IMR-90 (cell line): ENCODE data around the gene SRRM1. TPM values are rescaled to one million over a fixed set of nuclear protein-coding genes. Genes with fewer than 3 reads are reported as not detected.
A peak's percentile ranks its signal among the peaks of the same experiment; 100 is the strongest.

Experiments used
- ATAC-seq: fragments of 200-7000 bp; cut with Tn5 transposase; 2 replicates; pipeline ENCODE4 v1.9.1; 2020; ENCODE audit warnings: low read depth, mild to moderate bottlenecking, moderate library complexity
- BruUV-seq: library from RNA; stranded (reverse); fragments of 400-500 nt; replicated peaks from 2 replicates; lab custom pipeline; 2021; lab: Mats Ljungman, UMichigan
- CTCF ChIA-PET: fragments of 300-600 bp; formaldehyde crosslinking; extraction: SDS; loops from one replicate; lab custom pipeline; 2021; ENCODE audit warnings: antibody characterized with exemption; lab: Yijun Ruan, JAX
- POLR2A ChIA-PET: fragments of 300-600 bp; sonication (Branson Sonifier 250); formaldehyde crosslinking; loops from one replicate; lab custom pipeline; 2022; ENCODE audit warnings: antibody characterized with exemption; ENCODE audit not compliant: unreplicated experiment; lab: Charles Lee
- DNase-seq: peaks from one replicate; pipeline ENCODE4 v3.0.0; 2013
- H2AFZ ChIP-seq: replicated peaks from 2 replicates; pipeline ENCODE3; 2013; ENCODE audit warnings: low read length, mild to moderate bottlenecking; ENCODE audit not compliant: poor library complexity
- H2AK5ac ChIP-seq: 2 replicates; pipeline ENCODE4 v1.6.1; 2013; ENCODE audit warnings: low read depth, low read length, inconsistent platforms
- H2AK9ac ChIP-seq: replicated peaks from 2 replicates; pipeline ENCODE3; 2013; ENCODE audit warnings: mild to moderate bottlenecking, low read depth, low read length, moderate library complexity; ENCODE audit not compliant: poor library complexity
- H2BK120ac ChIP-seq: 2 replicates; pipeline ENCODE4 v1.6.1; 2013; ENCODE audit warnings: low read depth, low read length, inconsistent platforms
- H2BK15ac ChIP-seq: 3 replicates; pipeline ENCODE4 v1.6.1; 2013; ENCODE audit warnings: low read depth, low read length, inconsistent platforms
- H2BK20ac ChIP-seq: 2 replicates; pipeline ENCODE4 v1.6.1; 2013; ENCODE audit warnings: low read depth, mild to moderate bottlenecking, inconsistent platforms, low read length, moderate library complexity
- H2BK5ac ChIP-seq: 2 replicates; pipeline ENCODE4 v1.6.1; 2013; ENCODE audit warnings: mild to moderate bottlenecking, low read depth, low read length, inconsistent platforms; ENCODE audit not compliant: poor library complexity, severe bottlenecking
- H3K14ac ChIP-seq: replicated peaks from 2 replicates; pipeline ENCODE4 v1.6.1; 2013; ENCODE audit warnings: low read depth, low read length, inconsistent platforms
- H3K18ac ChIP-seq: 2 replicates; pipeline ENCODE4 v1.6.1; 2013; ENCODE audit warnings: low read depth, low read length, control low read depth
- H3K23ac ChIP-seq: 2 replicates; pipeline ENCODE4 v1.6.1; 2013; ENCODE audit warnings: low read depth, low read length, inconsistent platforms
- H3K27ac ChIP-seq: 2 replicates; pipeline ENCODE4 v1.5.1; 2013; ENCODE audit warnings: mild to moderate bottlenecking, control low read depth, low read length; ENCODE audit not compliant: insufficient read depth
- H3K27me3 ChIP-seq: 2 replicates; pipeline ENCODE4 v1.6.1; 2013; ENCODE audit warnings: low read length; ENCODE audit not compliant: control insufficient read depth, insufficient read depth
- H3K36me3 ChIP-seq: 2 replicates; pipeline ENCODE4 v1.6.1; 2013; ENCODE audit warnings: low read length, mixed read lengths; ENCODE audit not compliant: control insufficient read depth, insufficient read depth
- H3K4ac ChIP-seq: 2 replicates; pipeline ENCODE4 v1.6.1; 2013; ENCODE audit warnings: low read depth, low read length, inconsistent platforms
- H3K4me1 ChIP-seq: 2 replicates; pipeline ENCODE4 v1.6.1; 2013; ENCODE audit warnings: low read length, mixed read lengths; ENCODE audit not compliant: control insufficient read depth, insufficient read depth
- H3K4me2 ChIP-seq: 2 replicates; pipeline ENCODE4 v1.6.1; 2013; ENCODE audit warnings: low read depth, mild to moderate bottlenecking, control low read depth, low read length, moderate library complexity
- H3K4me3 ChIP-seq: 2 replicates; pipeline ENCODE4 v1.5.1; 2013; ENCODE audit warnings: low read depth, mild to moderate bottlenecking, control low read depth, low read length, moderate library complexity; ENCODE audit not compliant: insufficient read depth
- H3K56ac ChIP-seq: 2 replicates; pipeline ENCODE4 v1.6.1; 2013; ENCODE audit warnings: low read length, inconsistent platforms; ENCODE audit not compliant: insufficient read depth; ENCODE audit errors: extremely low read depth
- H3K79me1 ChIP-seq, 2 experiments: 2 replicates each; pipeline ENCODE4 v1.6.1; 2013; ENCODE audit warnings: low read length in 2 of 2, inconsistent platforms in 1 of 2, low read depth in 1 of 2
- H3K9ac ChIP-seq: 2 replicates; pipeline ENCODE4 v1.6.1; 2013; ENCODE audit warnings: low read depth, low read length, control low read depth
- H3K9me1 ChIP-seq: 2 replicates; pipeline ENCODE4 v1.6.1; 2013; ENCODE audit warnings: low read length, inconsistent platforms; ENCODE audit not compliant: insufficient read depth
- H3K9me3 ChIP-seq: 2 replicates; pipeline ENCODE4 v1.6.1; 2013; ENCODE audit warnings: low read length; ENCODE audit not compliant: control insufficient read depth, insufficient read depth
- H4K20me1 ChIP-seq: 2 replicates; pipeline ENCODE4 v1.6.1; 2013; ENCODE audit warnings: low read length, inconsistent platforms; ENCODE audit not compliant: insufficient read depth
- H4K5ac ChIP-seq: 2 replicates; pipeline ENCODE4 v1.6.1; 2013; ENCODE audit warnings: mild to moderate bottlenecking, low read depth, low read length, control low read depth
- H4K8ac ChIP-seq, 2 experiments: 2 replicates each; pipeline ENCODE4 v1.6.1; 2013; ENCODE audit warnings: low read depth in 2 of 2, low read length in 2 of 2, control low read depth in 1 of 2, inconsistent platforms in 1 of 2
- H4K91ac ChIP-seq: 2 replicates; pipeline ENCODE4 v1.6.1; 2013; ENCODE audit warnings: low read depth, low read length, inconsistent platforms; ENCODE audit not compliant: insufficient read depth
- BHLHE40 ChIP-seq: fragments of 150-350 bp; IDR thresholded peaks from 2 replicates; pipeline ENCODE4 v1.6.1; 2016; ENCODE audit warnings: mild to moderate bottlenecking, low read depth, low read length
- CEBPB ChIP-seq: IDR thresholded peaks from 2 replicates; pipeline ENCODE4 v1.6.1; 2012; ENCODE audit warnings: low read depth, low read length, improper control_type of control experiment
- FOS ChIP-seq: fragments of 150-350 bp; IDR thresholded peaks from 2 replicates; pipeline ENCODE4 v1.6.1; 2016; ENCODE audit warnings: low read depth, low read length
- MAZ ChIP-seq: IDR thresholded peaks from 2 replicates; pipeline ENCODE4 v1.6.1; 2012; ENCODE audit warnings: low read depth, mild to moderate bottlenecking, low read length, improper control_type of control experiment, moderate library complexity, borderline replicate concordance
- MXI1 ChIP-seq: IDR thresholded peaks from 2 replicates; pipeline ENCODE4 v1.6.1; 2012; ENCODE audit warnings: low read depth, mild to moderate bottlenecking, low read length, moderate library complexity, borderline replicate concordance
- NFE2L2 ChIP-seq: fragments of 150-350 bp; IDR thresholded peaks from 2 replicates; pipeline ENCODE4 v1.6.1; 2016; ENCODE audit warnings: low read depth, mild to moderate bottlenecking, low read length
- RAD21 ChIP-seq: IDR thresholded peaks from 2 replicates; pipeline ENCODE4 v1.6.1; 2012; ENCODE audit warnings: low read length, improper control_type of control experiment
- RFX5 ChIP-seq: IDR thresholded peaks from 2 replicates; pipeline ENCODE4 v1.8.0; 2012; ENCODE audit warnings: low read depth, mild to moderate bottlenecking, low read length, moderate library complexity
- WGBS, 2 experiments: methylation state at CpG; one replicate each; pipeline versions ENCODE4 v1.1.5 to v1.1.7; 2013; ENCODE audit warnings: missing lambda C conversion rate in 2 of 2; ENCODE audit not compliant: insufficient read length in 1 of 2; ENCODE audit errors: extremely low coverage in 2 of 2; 5-methylcytosine and 5-hydroxymethylcytosine counted together
- dilution Hi-C: fragments of 300-500 bp; cut with HindIII; formaldehyde crosslinking; loops from one replicate; pipeline ENCODE4 v1.14.3; 2018; ENCODE audit warnings: low sequenced_read_pairs; ENCODE audit not compliant: unreplicated experiment
- in situ Hi-C: fragments of 300-500 bp; cut with MboI; formaldehyde crosslinking; loops from 3 replicates; pipeline ENCODE4 v1.14.3; 2019; ENCODE audit warnings: low sequenced_read_pairs, inconsistent platforms, mixed read lengths
- intact Hi-C: fragments of 100-400 bp; cut with micrococcal nuclease; formaldehyde crosslinking; loops from 2 replicates; pipeline ENCODE4 v1.10.0; 2022
- polyA plus RNA-seq, 3 experiments: library from polyadenylated mRNA; depleted of rRNA; stranded (reverse); fragments of >200 nt; gene quantifications; 2 replicates each; pipeline ENCODE4 v1.2.3, GENCODE V29; 2012; ENCODE audit warnings: low replicate concordance in 1 of 3
- total RNA-seq: library from RNA; depleted of rRNA; stranded (reverse); fragments of >200 nt; gene quantifications from 2 replicates; pipeline ENCODE4 v1.2.3, GENCODE V29; 2012
- TF ChIP-seq, protein P1 (sequence below): conservative IDR thresholded peaks from 2 replicates; pipeline ENCODE4 v1.5.1; 2012; ENCODE audit warnings: mild to moderate bottlenecking, low read depth, low read length, improper control_type of control experiment
- TF ChIP-seq, protein P2 (sequence below): fragments of 150-350 bp; IDR thresholded peaks from 2 replicates; pipeline ENCODE4 v1.6.1; 2017; ENCODE audit warnings: mild to moderate bottlenecking, antibody characterized with exemption, low read length, low read depth

SRRM1 gene
- total and polyA plus RNA-seq, 2 of the 4 experiments (the other 2 are of a cell fraction): 13.6 to 94.1 TPM

DNA sequence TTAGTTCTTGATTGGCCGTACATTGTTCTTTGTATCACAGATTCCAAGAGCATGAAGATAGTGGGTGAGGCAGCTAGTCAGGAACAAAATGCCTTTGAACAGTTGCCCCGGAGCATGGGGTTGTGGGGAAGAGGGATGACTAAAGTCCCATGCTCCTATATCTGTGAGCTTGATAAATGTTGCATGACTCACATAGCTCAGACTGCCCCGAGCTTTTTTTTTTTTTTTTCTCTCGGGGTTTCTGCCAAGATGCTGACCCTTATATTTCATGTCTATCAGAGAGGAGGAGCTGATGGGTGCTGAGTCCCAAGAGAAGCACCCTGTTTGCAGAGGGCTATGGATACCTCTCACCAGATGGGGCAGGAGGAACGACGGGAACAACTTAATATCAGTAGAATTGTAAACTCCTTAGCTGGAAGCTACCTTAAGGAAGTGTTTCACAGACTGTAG is 40.6 kb downstream of the SRRM1 start:
- POLR2A ChIA-PET: interaction anchor here (0.5 to 1.0 kb wide), 7 partner anchors 10 to 550 kb away, joined by 3 to 12 read pairs (median 4); partner anchors contain the start of gene CLIC4
- in situ Hi-C loops: no loop called here
- dilution Hi-C loops: no loop called here

More for the DNA sequence above, 40.6 kb downstream of the SRRM1 start:
- Histone ChIP-seq H2AK5ac (peak overlapping the region; percentile 20; the same call in 1 of the 2 replicates), H2BK120ac (peak overlapping the region; percentile 65; the same call in 1 of the 2 replicates), H2BK15ac (0 out of 3 replicates have a peak overlapping the region, but pooled peaks have one; percentile 6), H3K4me1 (peaks cover 5% of the 10 kb centered on the region), H2AK9ac (no peak overlapping the region), H3K4me3 (no peak overlapping the region), H2AFZ (peak overlapping the region; percentile 82), H2BK5ac (peak overlapping the region; percentile 86), H3K27me3 (no peaks in the 10 kb centered on the region), H4K8ac (peak overlapping the region in 1 of 2 experiments; percentile 72; a peak in 1 of 4 replicates), H3K23ac (no peak overlapping the region), H3K4me2 (peak overlapping the region; percentile 39; the same call in 1 of the 2 replicates), H3K9ac (no peak overlapping the region), H3K14ac (peak overlapping the region; percentile 82; the same call in 1 of the 2 replicates), H3K56ac (no peak overlapping the region), H3K4ac (peak overlapping the region; percentile 85), H3K36me3 (no peaks in the 10 kb centered on the region), H3K27ac (peak overlapping the region; percentile 42; the same call in 1 of the 2 replicates), H4K20me1 (no peaks in the 10 kb centered on the region), H3K9me1 (peaks cover 5% of the 10 kb centered on the region; the same call in 1 of the 2 replicates), H4K91ac (peak overlapping the region; percentile 39; the same call in 1 of the 2 replicates), H3K9me3 (no peaks in the 10 kb centered on the region), H2BK20ac (peak overlapping the region; percentile 72; the same call in 1 of the 2 replicates), H3K18ac (no peak overlapping the region), H3K79me1 (peaks cover 4 to 17% of the 10 kb centered on the region in 2 experiments; a peak in 3 of 4 replicates), H4K5ac (no peak overlapping the region)
- ATAC-seq (peak; percentile 95), DNase-seq (peak; percentile 98)
- TF ChIP-seq FOS (peak; percentile 87), MAZ (0 out of 2 replicates have a peak, but pooled peaks have one; percentile 19), CEBPB (no peak), BHLHE40 (peak; percentile 58; the same call in 1 of the 2 replicates), RFX5 (no peak), NFE2L2 (no peak), MXI1 (0 out of 2 replicates have a peak, but pooled peaks have one; percentile 12), RAD21 (peak; percentile 3; the same call in 1 of the 2 replicates)
- TF ChIP-seq, protein P1, sequence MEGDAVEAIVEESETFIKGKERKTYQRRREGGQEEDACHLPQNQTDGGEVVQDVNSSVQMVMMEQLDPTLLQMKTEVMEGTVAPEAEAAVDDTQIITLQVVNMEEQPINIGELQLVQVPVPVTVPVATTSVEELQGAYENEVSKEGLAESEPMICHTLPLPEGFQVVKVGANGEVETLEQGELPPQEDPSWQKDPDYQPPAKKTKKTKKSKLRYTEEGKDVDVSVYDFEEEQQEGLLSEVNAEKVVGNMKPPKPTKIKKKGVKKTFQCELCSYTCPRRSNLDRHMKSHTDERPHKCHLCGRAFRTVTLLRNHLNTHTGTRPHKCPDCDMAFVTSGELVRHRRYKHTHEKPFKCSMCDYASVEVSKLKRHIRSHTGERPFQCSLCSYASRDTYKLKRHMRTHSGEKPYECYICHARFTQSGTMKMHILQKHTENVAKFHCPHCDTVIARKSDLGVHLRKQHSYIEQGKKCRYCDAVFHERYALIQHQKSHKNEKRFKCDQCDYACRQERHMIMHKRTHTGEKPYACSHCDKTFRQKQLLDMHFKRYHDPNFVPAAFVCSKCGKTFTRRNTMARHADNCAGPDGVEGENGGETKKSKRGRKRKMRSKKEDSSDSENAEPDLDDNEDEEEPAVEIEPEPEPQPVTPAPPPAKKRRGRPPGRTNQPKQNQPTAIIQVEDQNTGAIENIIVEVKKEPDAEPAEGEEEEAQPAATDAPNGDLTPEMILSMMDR: no peak
- TF ChIP-seq, protein P2, sequence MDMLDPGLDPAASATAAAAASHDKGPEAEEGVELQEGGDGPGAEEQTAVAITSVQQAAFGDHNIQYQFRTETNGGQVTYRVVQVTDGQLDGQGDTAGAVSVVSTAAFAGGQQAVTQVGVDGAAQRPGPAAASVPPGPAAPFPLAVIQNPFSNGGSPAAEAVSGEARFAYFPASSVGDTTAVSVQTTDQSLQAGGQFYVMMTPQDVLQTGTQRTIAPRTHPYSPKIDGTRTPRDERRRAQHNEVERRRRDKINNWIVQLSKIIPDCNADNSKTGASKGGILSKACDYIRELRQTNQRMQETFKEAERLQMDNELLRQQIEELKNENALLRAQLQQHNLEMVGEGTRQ: 0 out of 2 replicates have a peak, but pooled peaks have one; percentile 3
- no CpG with 5 or more reads among the region's 6 CpGs for WGBS, 2 experiments
- CTCF ChIA-PET: interaction anchor here (0.5 to 1.6 kb wide), 7 partner anchors 13 to 660 kb away, joined by 3 to 11 read pairs (median 4); no protein-coding TSS in a partner anchor
- no TSS peak for BruUV-seq
- intact Hi-C loops: no loop called here
